Muscle layer of duodenum (tissue), 2 donors: ENCODE data around the gene INPP4B.

ENCODE experiments used
- H3K27ac ChIP-seq: one replicate; pipeline ENCODE4 v1.7.0; 2013; ENCODE audit warnings: mild to moderate bottlenecking, low read length
- H3K27me3 ChIP-seq: one replicate; pipeline ENCODE4 v1.7.0; 2013; ENCODE audit warnings: low read depth, mild to moderate bottlenecking, control low read depth, low read length
- H3K36me3 ChIP-seq, 2 donors: one replicate each; pipeline ENCODE4 v1.7.0; 2013; ENCODE audit warnings: low read length in 2 of 2, control low read depth in 1 of 2, mild to moderate bottlenecking in 1 of 2; ENCODE audit not compliant: insufficient read depth in 2 of 2, control insufficient read depth in 1 of 2
- H3K4me1 ChIP-seq, 2 donors: one replicate each; pipeline ENCODE4 v1.7.0; 2013; ENCODE audit warnings: low read length in 2 of 2, mild to moderate bottlenecking in 2 of 2, control low read depth in 1 of 2, moderate library complexity in 1 of 2; ENCODE audit not compliant: insufficient read depth in 2 of 2, control insufficient read depth in 1 of 2
- H3K4me3 ChIP-seq, 2 donors: one replicate each; pipeline ENCODE4 v1.7.0; 2013; ENCODE audit warnings: low read length in 2 of 2, low read depth in 1 of 2, mild to moderate bottlenecking in 1 of 2
- H3K9me3 ChIP-seq, 2 donors: one replicate each; pipeline ENCODE4 v1.7.0; 2013; ENCODE audit warnings: low read length in 2 of 2, control low read depth in 1 of 2, mild to moderate bottlenecking in 1 of 2; ENCODE audit not compliant: control insufficient read depth in 1 of 2
- donor health status: healthy.

Gene INPP4B

GRCh38 chr4:142383800-142384470 lies 462.2 kb downstream of the INPP4B start:
- Histone ChIP-seq H3K27ac (no peak overlapping the region), H3K4me1 (peaks cover 0 to 7% of the 10 kb centered on the region in 2 donors), H3K27me3 (no peaks in the 10 kb centered on the region), H3K4me3 (no peak overlapping the region), H3K9me3 (no peaks in the 10 kb centered on the region), H3K36me3 (no peaks in the 10 kb centered on the region)

GRCh38 chr4:142383354-142383753 lies 462.7 kb downstream of the INPP4B start:
- Histone ChIP-seq H3K4me3 (no peak overlapping the region), H3K4me1 (peaks cover 0 to 7% of the 10 kb centered on the region in 2 donors), H3K27me3 (no peaks in the 10 kb centered on the region), H3K27ac (no peak overlapping the region), H3K36me3 (no peaks in the 10 kb centered on the region), H3K9me3 (no peaks in the 10 kb centered on the region)

- Histone ChIP-seq H3K27ac (peak overlapping the region; percentile 81), H3K4me3 (no peak overlapping the region), H3K9me3 (no peaks in the 10 kb centered on the region), H3K4me1 (peaks cover 0 to 11% of the 10 kb centered on the region in 2 donors), H3K27me3 (no peaks in the 10 kb centered on the region), H3K36me3 (no peaks in the 10 kb centered on the region)
Observed at GRCh38 chr4:142380052-142380602, 466.0 kb downstream of the INPP4B start.

- Histone ChIP-seq H3K27ac (peak overlapping the region; percentile 81), H3K36me3 (no peaks in the 10 kb centered on the region), H3K4me1 (peaks cover 0 to 13% of the 10 kb centered on the region in 2 donors), H3K9me3 (no peaks in the 10 kb centered on the region), H3K27me3 (no peaks in the 10 kb centered on the region), H3K4me3 (no peak overlapping the region)
Observed at GRCh38 chr4:142379277-142380051, 466.6 kb downstream of the INPP4B start.

GRCh38 chr4:142378179-142378578 lies 467.9 kb downstream of the INPP4B start:
- Histone ChIP-seq H3K9me3 (no peaks in the 10 kb centered on the region), H3K27me3 (no peaks in the 10 kb centered on the region), H3K4me1 (peaks cover 0 to 19% of the 10 kb centered on the region in 2 donors), H3K27ac (peak overlapping the region; percentile 11), H3K4me3 (no peak overlapping the region), H3K36me3 (no peaks in the 10 kb centered on the region)

- Histone ChIP-seq H3K36me3 (no peaks in the 10 kb centered on the region), H3K9me3 (no peaks in the 10 kb centered on the region), H3K4me3 (no peak overlapping the region), H3K27me3 (no peaks in the 10 kb centered on the region), H3K27ac (peak overlapping the region; percentile 11), H3K4me1 (peaks cover 0 to 19% of the 10 kb centered on the region in 2 donors)
Observed at GRCh38 chr4:142377342-142378091, 468.6 kb downstream of the INPP4B start.

- Histone ChIP-seq H3K36me3 (no peaks in the 10 kb centered on the region), H3K27ac (no peak overlapping the region), H3K9me3 (no peaks in the 10 kb centered on the region), H3K4me3 (no peak overlapping the region), H3K4me1 (peaks cover 0 to 19% of the 10 kb centered on the region in 2 donors), H3K27me3 (no peaks in the 10 kb centered on the region)
Observed at GRCh38 chr4:142376204-142376603, 469.9 kb downstream of the INPP4B start.

- H3K36me3 ChIP-seq, result no peaks in the 10 kb centered on the region
- peaks cover 0 to 12% of the 10 kb centered on the region in 2 donors for H3K4me1 ChIP-seq
- no peak overlapping the region for H3K27ac ChIP-seq
Observed at GRCh38 chr4:142373610-142374009, 472.5 kb downstream of the INPP4B start.

GRCh38 chr4:142372530-142373260 lies 473.4 kb downstream of the INPP4B start:
- Histone ChIP-seq H3K27ac (no peak overlapping the region), H3K27me3 (no peaks in the 10 kb centered on the region), H3K36me3 (no peaks in the 10 kb centered on the region), H3K4me3 (no peak overlapping the region), H3K4me1 (peaks cover 0 to 12% of the 10 kb centered on the region in 2 donors), H3K9me3 (no peaks in the 10 kb centered on the region)

More at GRCh38 chr4:142373610-142374009, 472.5 kb downstream of the INPP4B start:
- Histone ChIP-seq H3K4me3 (no peak overlapping the region), H3K9me3 (no peaks in the 10 kb centered on the region), H3K27me3 (no peaks in the 10 kb centered on the region)

GRCh38 chr4:142369141-142369540 lies 477.0 kb downstream of the INPP4B start:
- no peak overlapping the region for H3K4me3 ChIP-seq
- no peaks in the 10 kb centered on the region for H3K27me3 ChIP-seq
- H3K27ac ChIP-seq, result no peak overlapping the region
- H3K4me1 ChIP-seq, result peaks cover 0 to 10% of the 10 kb centered on the region in 2 donors
- H3K9me3 ChIP-seq, result no peaks in the 10 kb centered on the region
- no peaks in the 10 kb centered on the region for H3K36me3 ChIP-seq
